Kidney (tissue), 14 donors: ENCODE results near the gene JADE1. TPM values are rescaled to one million over a fixed set of nuclear protein-coding genes. Genes with fewer than 3 reads are reported as not detected.
A peak's percentile ranks its signal among the peaks of the same experiment; 100 is the strongest.

Experiments used
- DNase-seq, 5 donors: peaks; one replicate each; pipeline ENCODE4 v3.0.0-alpha.2; 2013 to 2020
- FAIRE-seq: peaks from 2 replicates; lab custom pipeline; 2012; peaks lifted over from hg19 to GRCh38; lab: Jason Lieb, UNC
- H3K27ac ChIP-seq, 2 donors: one replicate each; pipeline ENCODE4 v1.7.0; 2013; ENCODE audit warnings: low read depth in 2 of 2, low read length in 2 of 2, inconsistent platforms in 1 of 2
- H3K27me3 ChIP-seq: one replicate; pipeline ENCODE4 v1.7.1; 2013; ENCODE audit warnings: low read length, inconsistent platforms; ENCODE audit not compliant: control insufficient read depth, insufficient read depth
- H3K36me3 ChIP-seq, 3 donors: one replicate each; pipeline versions ENCODE4 v1.7.0 to v1.7.1; 2013; ENCODE audit warnings: low read length in 3 of 3, control low read depth in 1 of 3, inconsistent platforms in 1 of 3; ENCODE audit not compliant: insufficient read depth in 3 of 3, control insufficient read depth in 2 of 3
- H3K4me1 ChIP-seq, 3 donors: one replicate each; pipeline versions ENCODE4 v1.7.0 to v1.7.1; 2013; ENCODE audit warnings: low read length in 3 of 3, inconsistent platforms in 1 of 3, low read depth in 1 of 3; ENCODE audit not compliant: control insufficient read depth in 2 of 3, insufficient read depth in 2 of 3
- H3K4me3 ChIP-seq, 3 donors: one replicate each; pipeline versions ENCODE4 v1.7.0 to v1.8.1; 2013; ENCODE audit warnings: low read length in 3 of 3, control low read depth in 1 of 3, inconsistent platforms in 1 of 3
- H3K9ac ChIP-seq, 3 donors: one replicate each; pipeline versions ENCODE4 v1.7.0 to v1.7.1; 2013; ENCODE audit warnings: low read length in 3 of 3, control low read depth in 1 of 3, inconsistent platforms in 1 of 3
- H3K9me3 ChIP-seq, 3 donors: one replicate each; pipeline versions ENCODE4 v1.7.0 to v1.7.1; 2013; ENCODE audit warnings: low read length in 3 of 3, control low read depth in 1 of 3, inconsistent platforms in 1 of 3; ENCODE audit not compliant: control insufficient read depth in 2 of 3, insufficient read depth in 1 of 3
- intact Hi-C: fragments of 100-400 bp; cut with DNase I; formaldehyde crosslinking; loops from one replicate; pipeline ENCODE4 v1.11.1; 2022
- polyA plus RNA-seq: library from polyadenylated mRNA; stranded (reverse); fragments of 350-450 nt; fragmentation: Illumina TruSeq; extraction: RNeasy Lipid Tissue Mini Kit (QIAGEN cat#74804); gene quantifications from one replicate; pipeline ENCODE4 v1.2.3, GENCODE V29; 2014; ENCODE audit warnings: low read depth, low replicate concordance; ENCODE audit not compliant: insufficient read depth
- total RNA-seq: library from RNA; stranded (reverse); fragmentation: NEBNext Ultra II Directional; extraction: Animal tissue kit (Norgen Biotek cat#: 25700); gene quantifications from one replicate; pipeline ENCODE4 v1.2.1, GENCODE V29; 2021
- TF ChIP-seq, protein P1 (sequence below): IDR thresholded peaks from 3 replicates; pipeline ENCODE4 v1.5.1; 2012; ENCODE audit warnings: mild to moderate bottlenecking, moderate library complexity, borderline replicate concordance; ENCODE audit not compliant: insufficient read depth; ENCODE audit errors: extremely low read depth
- donor health status: control.
- donor health status: control.
- donor health status: control.
- donor health status: control.
- donor health status: control.
- donor health status: DM: yes; HTN: yes; CAD: no.
- donor health status: Normal renal cell carcinoma (clear cell type).

The JADE1 gene
- total and polyA plus RNA-seq, 2 donors from 2014 or later: 23.0 to 119 TPM

GRCh38 chr4:128854433-128854832 lies 44.9 kb downstream of the JADE1 start:
- TF ChIP-seq, protein P1, sequence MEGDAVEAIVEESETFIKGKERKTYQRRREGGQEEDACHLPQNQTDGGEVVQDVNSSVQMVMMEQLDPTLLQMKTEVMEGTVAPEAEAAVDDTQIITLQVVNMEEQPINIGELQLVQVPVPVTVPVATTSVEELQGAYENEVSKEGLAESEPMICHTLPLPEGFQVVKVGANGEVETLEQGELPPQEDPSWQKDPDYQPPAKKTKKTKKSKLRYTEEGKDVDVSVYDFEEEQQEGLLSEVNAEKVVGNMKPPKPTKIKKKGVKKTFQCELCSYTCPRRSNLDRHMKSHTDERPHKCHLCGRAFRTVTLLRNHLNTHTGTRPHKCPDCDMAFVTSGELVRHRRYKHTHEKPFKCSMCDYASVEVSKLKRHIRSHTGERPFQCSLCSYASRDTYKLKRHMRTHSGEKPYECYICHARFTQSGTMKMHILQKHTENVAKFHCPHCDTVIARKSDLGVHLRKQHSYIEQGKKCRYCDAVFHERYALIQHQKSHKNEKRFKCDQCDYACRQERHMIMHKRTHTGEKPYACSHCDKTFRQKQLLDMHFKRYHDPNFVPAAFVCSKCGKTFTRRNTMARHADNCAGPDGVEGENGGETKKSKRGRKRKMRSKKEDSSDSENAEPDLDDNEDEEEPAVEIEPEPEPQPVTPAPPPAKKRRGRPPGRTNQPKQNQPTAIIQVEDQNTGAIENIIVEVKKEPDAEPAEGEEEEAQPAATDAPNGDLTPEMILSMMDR: no peak
- peaks cover 24 to 70% (median 47%) of the 10 kb centered on the region in 3 donors for H3K36me3 ChIP-seq
- H3K9ac ChIP-seq: no peak overlapping the region
- no peak overlapping the region for H3K27ac ChIP-seq
- no peak overlapping the region for H3K4me3 ChIP-seq
- intact Hi-C loops: no loop called here
- no peak for DNase-seq
- no peaks in the 10 kb centered on the region for H3K27me3 ChIP-seq
- peaks cover 0 to 5% (median 5%) of the 10 kb centered on the region in 3 donors for H3K4me1 ChIP-seq
- FAIRE-seq: no peak
- H3K9me3 ChIP-seq: peaks cover 0 to 2% (median 0%) of the 10 kb centered on the region in 3 donors

DNA sequence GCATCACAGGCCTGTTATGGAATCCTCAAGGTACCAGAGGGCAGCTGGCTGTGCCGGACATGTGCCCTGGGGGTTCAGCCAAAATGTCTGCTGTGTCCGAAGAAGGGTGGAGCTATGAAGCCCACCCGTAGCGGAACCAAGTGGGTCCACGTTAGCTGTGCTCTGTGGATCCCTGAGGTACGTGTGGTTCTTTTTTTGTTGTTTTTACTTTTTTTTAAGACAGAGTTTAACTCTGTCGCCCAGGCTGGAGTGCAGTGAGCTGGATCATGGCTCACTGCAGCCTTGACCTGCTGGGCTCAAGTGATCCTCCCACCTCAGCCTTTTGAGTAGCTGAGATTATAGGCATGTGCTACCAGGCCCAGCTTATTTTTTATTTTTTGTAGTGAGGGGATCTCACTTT lies 46.1 kb downstream of the JADE1 start:
- H3K36me3 ChIP-seq: peaks cover 22 to 78% (median 53%) of the 10 kb centered on the region in 3 donors

GRCh38 chr4:128856246-128856645 lies 46.7 kb downstream of the JADE1 start:
- no peak overlapping the region for H3K9ac ChIP-seq
- intact Hi-C loops: no loop called here

More for the DNA sequence above, 46.1 kb downstream of the JADE1 start:
- TF ChIP-seq, protein P1: no peak
- no peak overlapping the region for H3K4me3 ChIP-seq
- H3K4me1 ChIP-seq: peaks cover 0 to 7% (median 6%) of the 10 kb centered on the region in 3 donors
- intact Hi-C loops: no loop called here
- DNase-seq (peak in 1 of 5 donors; percentile 25), FAIRE-seq (no peak)
- H3K27me3 ChIP-seq: no peaks in the 10 kb centered on the region
- no peak overlapping the region for H3K9ac ChIP-seq
- no peak overlapping the region for H3K27ac ChIP-seq
- peaks cover 0 to 2% (median 0%) of the 10 kb centered on the region in 3 donors for H3K9me3 ChIP-seq

More at GRCh38 chr4:128856246-128856645, 46.7 kb downstream of the JADE1 start:
- Histone ChIP-seq H3K36me3 (peaks cover 22 to 84% (median 59%) of the 10 kb centered on the region in 3 donors), H3K27ac (no peak overlapping the region), H3K4me3 (no peak overlapping the region), H3K4me1 (peaks cover 0 to 7% (median 6%) of the 10 kb centered on the region in 3 donors), H3K27me3 (no peaks in the 10 kb centered on the region), H3K9me3 (peaks cover 0 to 2% (median 0%) of the 10 kb centered on the region in 3 donors)
- TF ChIP-seq, protein P1: no peak
- DNase-seq: no peak
- FAIRE-seq: no peak
